Smooth muscle cell (in vitro differentiated cells): ENCODE measurements around the gene G0S2. TPM values are rescaled to one million over a fixed set of nuclear protein-coding genes. Genes with fewer than 3 reads are reported as not detected.
"Not testable (repeated sequence)": the region's sequence is repeated elsewhere in the genome, so short reads cannot be mapped to it uniquely, and the experiment has no call there.

Source experiments
- DNase-seq: peaks from one replicate; lab custom pipeline; 2025; ENCODE audit not compliant: unreplicated experiment; lab: John Stamatoyannopoulos, UW
- H2AFZ ChIP-seq: fragments of 200-600 bp; sonication (generic); 2 replicates; pipeline ENCODE4 v1.6.0; 2016; ENCODE audit warnings: antibody characterized with exemption, low read depth, mild to moderate bottlenecking
- H3F3A ChIP-seq: fragments of 200-600 bp; sonication (generic); 2 replicates; pipeline ENCODE4 v1.6.0; 2017; ENCODE audit warnings: antibody characterized with exemption, low read depth
- H3K27ac ChIP-seq: fragments of 200-600 bp; sonication (generic); 2 replicates; pipeline ENCODE4 v1.5.1; 2016; ENCODE audit warnings: low read depth, mild to moderate bottlenecking
- H3K27me3 ChIP-seq: fragments of 200-600 bp; sonication (generic); 2 replicates; pipeline ENCODE4 v1.6.1; 2016; ENCODE audit warnings: low read depth, mild to moderate bottlenecking
- H3K36me3 ChIP-seq: fragments of 200-600 bp; sonication (generic); 2 replicates; pipeline ENCODE4 v1.5.1; 2016; ENCODE audit warnings: low read depth
- H3K4me1 ChIP-seq: fragments of 200-600 bp; sonication (generic); 2 replicates; pipeline ENCODE4 v1.5.1; 2016; ENCODE audit warnings: low read depth
- H3K4me2 ChIP-seq: fragments of 200-600 bp; sonication (generic); 2 replicates; pipeline ENCODE4 v1.6.0; 2016; ENCODE audit warnings: mild to moderate bottlenecking
- H3K4me3 ChIP-seq: fragments of 200-600 bp; sonication (generic); 2 replicates; pipeline ENCODE4 v1.5.1; 2016; ENCODE audit warnings: mild to moderate bottlenecking
- H3K79me2 ChIP-seq: fragments of 200-600 bp; sonication (generic); 2 replicates; pipeline ENCODE4 v1.6.0; 2016; ENCODE audit warnings: low read depth, mild to moderate bottlenecking
- H3K9ac ChIP-seq: fragments of 200-600 bp; sonication (generic); 2 replicates; pipeline ENCODE4 v1.6.0; 2016; ENCODE audit warnings: low read depth
- H3K9me3 ChIP-seq: fragments of 200-600 bp; sonication (generic); replicated peaks from 2 replicates; pipeline ENCODE4 v1.5.1; 2016; ENCODE audit warnings: low read depth
- H4K20me1 ChIP-seq: fragments of 200-600 bp; sonication (generic); 2 replicates; pipeline ENCODE4 v1.6.0; 2016; ENCODE audit warnings: low read depth
- WGBS: methylation state at CpG from one replicate; pipeline ENCODE4 v1.1.7; 2016; ENCODE audit warnings: low lambda C conversion rate; 5-methylcytosine and 5-hydroxymethylcytosine counted together
- polyA plus RNA-seq: library from polyadenylated mRNA; unstranded; fragments of >200 nt; fragmentation: Nextera tagmentation; extraction: Ambion mirVana; gene quantifications from 2 replicates; pipeline ENCODE4 v1.2.1, GENCODE V29; 2016
- total RNA-seq: library from RNA; depleted of rRNA; stranded (reverse); fragments of >200 nt; gene quantifications from 2 replicates; pipeline ENCODE4 v1.2.3, GENCODE V29; 2014
- TF ChIP-seq, protein P1 (sequence below): fragments of 200-600 bp; sonication (generic); IDR thresholded peaks from 2 replicates; pipeline ENCODE4 v1.5.1; 2017; ENCODE audit warnings: borderline replicate concordance, mild to moderate bottlenecking, antibody characterized with exemption; ENCODE audit not compliant: insufficient read depth, poor library complexity, severe bottlenecking

G0S2 gene
- total and polyA plus RNA-seq, 2 experiments from 2014 or later = 5.7 to 7.6 TPM

GRCh38 chr1:209692296-209692695 lies 17.1 kb downstream of the G0S2 start:
- peaks cover 4% of the 10 kb centered on the region for H3K4me1 ChIP-seq
- H3K27ac ChIP-seq = no peak overlapping the region
- WGBS = 43% methylated on average over 4 of the region's 4 CpGs
- H3K36me3 ChIP-seq = no peaks in the 10 kb centered on the region
- TF ChIP-seq, protein P1, sequence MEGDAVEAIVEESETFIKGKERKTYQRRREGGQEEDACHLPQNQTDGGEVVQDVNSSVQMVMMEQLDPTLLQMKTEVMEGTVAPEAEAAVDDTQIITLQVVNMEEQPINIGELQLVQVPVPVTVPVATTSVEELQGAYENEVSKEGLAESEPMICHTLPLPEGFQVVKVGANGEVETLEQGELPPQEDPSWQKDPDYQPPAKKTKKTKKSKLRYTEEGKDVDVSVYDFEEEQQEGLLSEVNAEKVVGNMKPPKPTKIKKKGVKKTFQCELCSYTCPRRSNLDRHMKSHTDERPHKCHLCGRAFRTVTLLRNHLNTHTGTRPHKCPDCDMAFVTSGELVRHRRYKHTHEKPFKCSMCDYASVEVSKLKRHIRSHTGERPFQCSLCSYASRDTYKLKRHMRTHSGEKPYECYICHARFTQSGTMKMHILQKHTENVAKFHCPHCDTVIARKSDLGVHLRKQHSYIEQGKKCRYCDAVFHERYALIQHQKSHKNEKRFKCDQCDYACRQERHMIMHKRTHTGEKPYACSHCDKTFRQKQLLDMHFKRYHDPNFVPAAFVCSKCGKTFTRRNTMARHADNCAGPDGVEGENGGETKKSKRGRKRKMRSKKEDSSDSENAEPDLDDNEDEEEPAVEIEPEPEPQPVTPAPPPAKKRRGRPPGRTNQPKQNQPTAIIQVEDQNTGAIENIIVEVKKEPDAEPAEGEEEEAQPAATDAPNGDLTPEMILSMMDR = no peak
- H3K4me2 ChIP-seq = no peak overlapping the region
- no peak overlapping the region for H3K9ac ChIP-seq
- no peak for DNase-seq
- H3F3A ChIP-seq = peaks cover 4% of the 10 kb centered on the region
- H3K79me2 ChIP-seq = no peaks in the 10 kb centered on the region
- H3K27me3 ChIP-seq = peaks cover 32% of the 10 kb centered on the region
- H2AFZ ChIP-seq = no peak overlapping the region
- no peak overlapping the region for H3K4me3 ChIP-seq
- H3K9me3 ChIP-seq = no peaks in the 10 kb centered on the region
- H4K20me1 ChIP-seq = no peaks in the 10 kb centered on the region

GRCh38 chr1:209692745-209693504 lies 17.7 kb downstream of the G0S2 start:
- no peak overlapping the region for H3K9ac ChIP-seq
- no peaks in the 10 kb centered on the region for H3K36me3 ChIP-seq
- whole genome bisulfite sequencing = 5% methylated on average over 3 of the region's 3 CpGs

DNA sequence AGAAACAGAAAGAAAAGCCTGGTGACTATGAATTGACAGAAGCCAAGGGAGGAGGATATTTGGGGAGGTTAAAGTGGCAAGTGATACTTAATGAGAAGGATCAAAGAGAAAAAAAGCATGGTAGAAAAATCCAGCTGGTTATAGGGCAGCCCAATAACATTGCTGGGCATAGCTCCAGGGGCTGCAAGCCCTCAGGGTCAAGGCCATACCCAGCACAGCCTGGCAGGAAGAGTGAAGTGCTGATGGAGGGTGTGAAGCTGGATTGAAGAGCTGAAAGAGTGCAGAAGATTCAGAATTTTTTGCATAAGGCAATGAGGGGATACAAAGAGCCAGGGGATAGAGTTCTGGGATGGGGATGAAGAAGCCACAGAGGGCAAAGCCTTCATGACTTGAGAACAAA lies 21.5 kb downstream of the G0S2 start:
- Histone ChIP-seq H3K79me2 (no peaks in the 10 kb centered on the region), H3F3A (no peaks in the 10 kb centered on the region), H3K9ac (no peak overlapping the region), H4K20me1 (no peaks in the 10 kb centered on the region), H3K27ac (no peak overlapping the region), H3K36me3 (no peaks in the 10 kb centered on the region), H3K4me2 (no peak overlapping the region), H2AFZ (no peak overlapping the region), H3K9me3 (no peaks in the 10 kb centered on the region), H3K27me3 (peaks cover 41% of the 10 kb centered on the region), H3K4me3 (no peak overlapping the region), H3K4me1 (no peaks in the 10 kb centered on the region)
- TF ChIP-seq, protein P1 = no peak
- DNase-seq = no peak

More at GRCh38 chr1:209692745-209693504, 17.7 kb downstream of the G0S2 start:
- Histone ChIP-seq H3K9me3 (no peaks in the 10 kb centered on the region), H2AFZ (no peak overlapping the region), H3K4me2 (no peak overlapping the region), H3K27ac (no peak overlapping the region), H3F3A (peaks cover 4% of the 10 kb centered on the region), H3K4me1 (peaks cover 4% of the 10 kb centered on the region), H3K4me3 (no peak overlapping the region), H3K27me3 (peaks cover 32% of the 10 kb centered on the region), H4K20me1 (no peaks in the 10 kb centered on the region), H3K79me2 (no peaks in the 10 kb centered on the region)
- TF ChIP-seq, protein P1 = peak; percentile 89
- no peak for DNase-seq

DNA sequence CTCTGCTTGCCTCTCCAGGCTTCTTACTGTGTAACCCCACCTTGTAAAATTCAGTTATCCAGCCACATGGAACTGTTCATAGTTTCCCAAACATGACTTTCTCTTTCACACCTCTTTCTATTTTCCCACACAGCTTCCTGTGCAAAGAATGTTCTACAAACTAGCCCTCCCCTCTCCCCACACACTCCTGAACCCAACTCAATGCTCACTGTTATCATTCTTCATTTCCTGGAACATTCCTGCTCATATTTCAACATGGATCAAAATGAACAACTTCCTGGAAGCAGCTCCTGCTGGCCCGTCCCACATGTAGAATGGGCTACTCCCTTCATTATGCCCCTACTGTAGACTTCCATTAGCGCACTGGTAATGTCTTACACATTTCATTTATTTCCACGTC lies 21.9 kb downstream of the G0S2 start:
- H3K4me2 ChIP-seq = no peak overlapping the region
- 89% methylated on average over 3 of the region's 3 CpGs for WGBS
- no peak overlapping the region for H3K4me3 ChIP-seq
- no peaks in the 10 kb centered on the region for H3K79me2 ChIP-seq
- TF ChIP-seq, protein P1 = no peak
- no peaks in the 10 kb centered on the region for H3K36me3 ChIP-seq
- H4K20me1 ChIP-seq = no peaks in the 10 kb centered on the region
- H3K9ac ChIP-seq = no peak overlapping the region
- no peak overlapping the region for H3K27ac ChIP-seq
- H3K9me3 ChIP-seq = no peaks in the 10 kb centered on the region
- no peak overlapping the region for H2AFZ ChIP-seq
- no peaks in the 10 kb centered on the region for H3F3A ChIP-seq
- no peak for DNase-seq
- peaks cover 41% of the 10 kb centered on the region for H3K27me3 ChIP-seq
- H3K4me1 ChIP-seq = no peaks in the 10 kb centered on the region

DNA sequence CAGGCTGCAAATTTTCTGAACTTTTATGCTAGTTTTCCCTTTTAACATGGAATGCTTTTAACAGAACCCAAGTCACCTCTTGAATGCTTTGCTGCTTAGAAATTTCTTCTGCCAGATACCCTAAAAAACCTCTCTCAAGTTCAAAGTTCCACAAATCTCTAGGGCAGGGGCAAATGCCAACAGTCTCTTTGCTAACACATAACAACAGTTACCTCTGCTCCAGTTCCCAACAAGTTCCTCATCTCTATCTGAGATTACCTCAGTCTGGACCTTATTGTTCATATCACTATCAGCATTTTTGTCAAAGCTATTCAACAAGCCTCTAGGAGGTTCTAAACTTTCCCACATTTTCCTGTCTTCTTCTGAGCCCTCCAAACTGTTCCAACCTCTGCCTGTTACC lies 25.5 kb downstream of the G0S2 start:
- not testable (repeated sequence) for H3K9me3 ChIP-seq, H2AFZ ChIP-seq, H3K9ac ChIP-seq, H3K4me3 ChIP-seq, H3F3A ChIP-seq, H3K4me2 ChIP-seq, H4K20me1 ChIP-seq, H3K79me2 ChIP-seq, H3K36me3 ChIP-seq, DNase-seq, H3K27ac ChIP-seq, H3K4me1 ChIP-seq
- H3K27me3 ChIP-seq = peaks cover 18% of the 10 kb centered on the region
